ENCODE results near the gene PCED1B.

Gene PCED1B

GRCh38 chr12:47082796-47083621 is 3.6 kb downstream of the PCED1B start (continued):
- TF ChIP-seq GLIS2 (tag by site-specific recombination; IDR thresholded peaks at IDR 0.05) (no peak), ZNF629 (tag by site-specific recombination; IDR thresholded peaks at IDR 0.05) (peak; percentile 87), ZNF341 (tag by site-specific recombination; IDR thresholded peaks at IDR 0.05; ENCODE audit: low read depth) (no peak), ZNF157 (tag by site-specific recombination; IDR thresholded peaks at IDR 0.05) (no peak), ZNF133 (tag by site-specific recombination; IDR thresholded peaks at IDR 0.05) (no peak), ZNF664 (tag by site-specific recombination; IDR thresholded peaks at IDR 0.05) (no peak), ZNF654 (tag by site-specific recombination; IDR thresholded peaks at IDR 0.05; ENCODE audit: low read depth) (no peak), ZNF223 (tag by site-specific recombination; IDR thresholded peaks at IDR 0.05) (no peak), ZNF488 (tag by site-specific recombination; IDR thresholded peaks at IDR 0.05) (no peak), KLF10 (tag by site-specific recombination; IDR thresholded peaks at IDR 0.05) (peak; percentile 95), ZNF350 (tag by site-specific recombination; IDR thresholded peaks at IDR 0.05) (no peak), ZNF174 (tag by site-specific recombination; IDR thresholded peaks at IDR 0.05) (no peak), SETDB1 (IDR thresholded peaks at IDR 0.05; ENCODE audit: insufficient read length, low read length) (no peak), ZFP41 (tag by site-specific recombination; IDR thresholded peaks at IDR 0.05; ENCODE audit: borderline replicate concordance) (no peak), ZNF785 (tag by site-specific recombination; IDR thresholded peaks at IDR 0.05) (no peak), ZBTB1 (tag by site-specific recombination; IDR thresholded peaks at IDR 0.05) (no peak), KLF9 (tag by site-specific recombination; IDR thresholded peaks at IDR 0.05; ENCODE audit: low read depth) (peak; percentile 89), GLI4 (tag by site-specific recombination; IDR thresholded peaks at IDR 0.05) (no peak), ZNF132 (tag by site-specific recombination; IDR thresholded peaks at IDR 0.05; ENCODE audit: borderline replicate concordance) (no peak), ELK4 (IDR thresholded peaks at IDR 0.05; ENCODE audit: borderline replicate concordance, low read depth, low read length) (no peak), ZNF155 (tag by site-specific recombination; IDR thresholded peaks at IDR 0.05) (no peak), ZNF19 (tag by site-specific recombination; IDR thresholded peaks at IDR 0.05; ENCODE audit: low read depth) (no peak), ZNF10 (tag by site-specific recombination; IDR thresholded peaks at IDR 0.05) (no peak), REST (tag by site-specific recombination; IDR thresholded peaks at IDR 0.05) (no peak), ZNF366 (tag by site-specific recombination; conservative IDR thresholded peaks at IDR 0.05) (peak; percentile 63)
- TF ChIP-seq, protein P1, sequence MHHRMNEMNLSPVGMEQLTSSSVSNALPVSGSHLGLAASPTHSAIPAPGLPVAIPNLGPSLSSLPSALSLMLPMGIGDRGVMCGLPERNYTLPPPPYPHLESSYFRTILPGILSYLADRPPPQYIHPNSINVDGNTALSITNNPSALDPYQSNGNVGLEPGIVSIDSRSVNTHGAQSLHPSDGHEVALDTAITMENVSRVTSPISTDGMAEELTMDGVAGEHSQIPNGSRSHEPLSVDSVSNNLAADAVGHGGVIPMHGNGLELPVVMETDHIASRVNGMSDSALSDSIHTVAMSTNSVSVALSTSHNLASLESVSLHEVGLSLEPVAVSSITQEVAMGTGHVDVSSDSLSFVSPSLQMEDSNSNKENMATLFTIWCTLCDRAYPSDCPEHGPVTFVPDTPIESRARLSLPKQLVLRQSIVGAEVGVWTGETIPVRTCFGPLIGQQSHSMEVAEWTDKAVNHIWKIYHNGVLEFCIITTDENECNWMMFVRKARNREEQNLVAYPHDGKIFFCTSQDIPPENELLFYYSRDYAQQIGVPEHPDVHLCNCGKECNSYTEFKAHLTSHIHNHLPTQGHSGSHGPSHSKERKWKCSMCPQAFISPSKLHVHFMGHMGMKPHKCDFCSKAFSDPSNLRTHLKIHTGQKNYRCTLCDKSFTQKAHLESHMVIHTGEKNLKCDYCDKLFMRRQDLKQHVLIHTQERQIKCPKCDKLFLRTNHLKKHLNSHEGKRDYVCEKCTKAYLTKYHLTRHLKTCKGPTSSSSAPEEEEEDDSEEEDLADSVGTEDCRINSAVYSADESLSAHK (tag by site-specific recombination; IDR thresholded peaks at IDR 0.05): no peak
- TF ChIP-seq, protein P2, sequence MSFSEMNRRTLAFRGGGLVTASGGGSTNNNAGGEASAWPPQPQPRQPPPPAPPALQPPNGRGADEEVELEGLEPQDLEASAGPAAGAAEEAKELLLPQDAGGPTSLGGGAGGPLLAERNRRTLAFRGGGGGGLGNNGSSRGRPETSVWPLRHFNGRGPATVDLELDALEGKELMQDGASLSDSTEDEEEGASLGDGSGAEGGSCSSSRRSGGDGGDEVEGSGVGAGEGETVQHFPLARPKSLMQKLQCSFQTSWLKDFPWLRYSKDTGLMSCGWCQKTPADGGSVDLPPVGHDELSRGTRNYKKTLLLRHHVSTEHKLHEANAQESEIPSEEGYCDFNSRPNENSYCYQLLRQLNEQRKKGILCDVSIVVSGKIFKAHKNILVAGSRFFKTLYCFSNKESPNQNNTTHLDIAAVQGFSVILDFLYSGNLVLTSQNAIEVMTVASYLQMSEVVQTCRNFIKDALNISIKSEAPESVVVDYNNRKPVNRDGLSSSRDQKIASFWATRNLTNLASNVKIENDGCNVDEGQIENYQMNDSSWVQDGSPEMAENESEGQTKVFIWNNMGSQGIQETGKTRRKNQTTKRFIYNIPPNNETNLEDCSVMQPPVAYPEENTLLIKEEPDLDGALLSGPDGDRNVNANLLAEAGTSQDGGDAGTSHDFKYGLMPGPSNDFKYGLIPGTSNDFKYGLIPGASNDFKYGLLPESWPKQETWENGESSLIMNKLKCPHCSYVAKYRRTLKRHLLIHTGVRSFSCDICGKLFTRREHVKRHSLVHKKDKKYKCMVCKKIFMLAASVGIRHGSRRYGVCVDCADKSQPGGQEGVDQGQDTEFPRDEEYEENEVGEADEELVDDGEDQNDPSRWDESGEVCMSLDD (tag by site-specific recombination; IDR thresholded peaks at IDR 0.05): no peak

Data from HEK293 (cell line).